Measurements from ENCODE around the gene STIMATE.

- no peak for TF ChIP-seq EP300 (IDR thresholded peaks at IDR 0.05)
- no peak for TF ChIP-seq CTCF (IDR thresholded peaks at IDR 0.05)
Observed at GRCh38 chr3:52886049-52886730, 11.2 kb downstream of the STIMATE start.
